Caco-2 (cell line): Measurements from ENCODE around the gene MT1E. TPM values are rescaled to one million over a fixed set of nuclear protein-coding genes. Genes with fewer than 3 reads are reported as not detected.
A peak's percentile ranks its signal among the peaks of the same experiment; 100 is the strongest.

Experiments used
- BruUV-seq: library from RNA; stranded (reverse); fragments of 400-500 nt; replicated peaks from 2 replicates; lab custom pipeline; 2021; lab: Mats Ljungman, UMichigan
- CTCF ChIA-PET: fragments of 300-600 bp; sonication (Branson Sonifier 250); formaldehyde crosslinking; loops from one replicate; lab custom pipeline; 2022; ENCODE audit warnings: antibody characterized with exemption; lab: Charles Lee
- POLR2A ChIA-PET: fragments of 300-600 bp; sonication (Branson Sonifier 250); formaldehyde crosslinking; loops from one replicate; lab custom pipeline; 2022; ENCODE audit warnings: antibody characterized with exemption; lab: Charles Lee
- DNase-seq, 2 experiments: peaks; one replicate each; pipeline versions ENCODE4 v3.0.0 to v3.0.0-alpha.2; 2020 to 2022
- H3K27me3 ChIP-seq: replicated peaks from 2 replicates; pipeline ENCODE4 v1.6.0; 2011; ENCODE audit warnings: low read length; ENCODE audit not compliant: control insufficient read depth, insufficient read depth
- H3K36me3 ChIP-seq: 2 replicates; pipeline ENCODE4 v1.5.1; 2011; ENCODE audit warnings: low read length; ENCODE audit not compliant: control insufficient read depth, insufficient read depth
- H3K4me1 ChIP-seq: fragments of 250-450 bp; sonication (Bioruptor Pico); 2 replicates; pipeline ENCODE4 v1.5.1; 2020; ENCODE audit warnings: mild to moderate bottlenecking
- H3K4me3 ChIP-seq: 2 replicates; pipeline ENCODE4 v1.5.1; 2011; ENCODE audit warnings: low read depth, mild to moderate bottlenecking, control low read depth, low read length
- H3K9me3 ChIP-seq: fragments of 250-450 bp; sonication (Bioruptor Pico); 2 replicates; pipeline ENCODE4 v1.5.1; 2020; ENCODE audit warnings: mild to moderate bottlenecking, moderate library complexity
- H3K27ac Mint-ChIP-seq: one replicate; pipeline ENCODE4 v1.8.0; 2022; ENCODE audit warnings: mixed read lengths; ENCODE audit not compliant: unreplicated experiment
- H3K27me3 Mint-ChIP-seq: one replicate; pipeline ENCODE4 v1.8.0; 2022; ENCODE audit warnings: mixed read lengths; ENCODE audit not compliant: insufficient read depth, unreplicated experiment
- H3K36me3 Mint-ChIP-seq: one replicate; pipeline ENCODE4 v1.8.0; 2022; ENCODE audit warnings: mild to moderate bottlenecking, mixed read lengths; ENCODE audit not compliant: insufficient read depth, unreplicated experiment
- H3K4me1 Mint-ChIP-seq: one replicate; pipeline ENCODE4 v1.8.0; 2022; ENCODE audit warnings: low read depth, mixed read lengths; ENCODE audit not compliant: unreplicated experiment
- H3K4me3 Mint-ChIP-seq: one replicate; pipeline ENCODE4 v1.8.0; 2022; ENCODE audit warnings: mild to moderate bottlenecking, moderate library complexity, mixed read lengths; ENCODE audit not compliant: unreplicated experiment
- H3K9me3 Mint-ChIP-seq: one replicate; pipeline ENCODE4 v1.8.0; 2022; ENCODE audit warnings: mixed read lengths; ENCODE audit not compliant: unreplicated experiment
- CTCF ChIP-seq, 2 experiments: fragments of 200-600 bp in 1 of 2; IDR thresholded peaks; 1 replicate in 1 of 2; 2 replicates in 1 of 2; pipeline versions ENCODE4 v1.5.1 to v1.8.0; 2011 to 2022; ENCODE audit warnings: antibody characterized with exemption in 1 of 2, control low read depth in 1 of 2, inconsistent platforms in 1 of 2, low read depth in 1 of 2, low read length in 1 of 2, mild to moderate bottlenecking in 1 of 2, moderate library complexity in 1 of 2; ENCODE audit not compliant: insufficient read depth in 1 of 2, severe bottlenecking in 1 of 2, unreplicated experiment in 1 of 2
- intact Hi-C: fragments of 100-400 bp; cut with micrococcal nuclease; formaldehyde crosslinking; loops from one replicate; pipeline ENCODE4 v1.10.0; 2022; ENCODE audit not compliant: unreplicated experiment
- total RNA-seq: library from RNA; stranded (reverse); gene quantifications from 2 replicates; pipeline ENCODE4 v1.2.3, GENCODE V29; 2022

Gene MT1E
- total RNA-seq, 1 experiment from 2014 or later = 2.0 TPM

- POLR2A ChIA-PET = no interaction called here
Measured at GRCh38 chr16:56610017-56610608, 15.5 kb upstream of the MT1E start.

GRCh38 chr16:56610609-56611111 is 14.9 kb upstream of the MT1E start:
- H3K27me3 ChIP-seq = no peaks in the 10 kb centered on the region; the same call in 1 of the 2 replicates
- no TSS peak for BruUV-seq
- Mint-ChIP-seq H3K4me1 (peaks cover 25% of the 10 kb centered on the region), H3K4me3 (peak overlapping the region; percentile 10), H3K36me3 (no peaks in the 10 kb centered on the region), H3K27ac (no peak overlapping the region), H3K27me3 (peaks cover 3% of the 10 kb centered on the region), H3K9me3 (no peaks in the 10 kb centered on the region)
- peaks cover 11% of the 10 kb centered on the region; the same call in 1 of the 2 replicates for H3K4me1 ChIP-seq
- intact Hi-C loops = no loop called here
- no peaks in the 10 kb centered on the region for H3K36me3 ChIP-seq
- POLR2A ChIA-PET = no interaction called here
- H3K4me3 ChIP-seq = no peak overlapping the region
- no peaks in the 10 kb centered on the region for H3K9me3 ChIP-seq
- CTCF ChIA-PET = no interaction called here
- DNase-seq = no peak
- no peak for TF ChIP-seq CTCF (IDR thresholded peaks at IDR 0.05; ENCODE audit: insufficient read depth in 1 of 2, low read depth in 1 of 2, low read length in 1 of 2, severe bottlenecking in 1 of 2, unreplicated experiment in 1 of 2)

More at GRCh38 chr16:56610017-56610608, 15.5 kb upstream of the MT1E start:
- BruUV-seq = no TSS peak
- no peak overlapping the region for H3K27ac Mint-ChIP-seq
- H3K27me3 ChIP-seq = no peaks in the 10 kb centered on the region; the same call in 1 of the 2 replicates
- no peaks in the 10 kb centered on the region for H3K9me3 Mint-ChIP-seq
- no peaks in the 10 kb centered on the region for H3K9me3 ChIP-seq
- TF ChIP-seq CTCF (IDR thresholded peaks at IDR 0.05; ENCODE audit: insufficient read depth in 1 of 2, low read depth in 1 of 2, low read length in 1 of 2, severe bottlenecking in 1 of 2, unreplicated experiment in 1 of 2) = no peak
- peak overlapping the region; percentile 74 for H3K4me3 Mint-ChIP-seq
- no peaks in the 10 kb centered on the region for H3K36me3 ChIP-seq
- peaks cover 11% of the 10 kb centered on the region; the same call in 1 of the 2 replicates for H3K4me1 ChIP-seq
- peaks cover 3% of the 10 kb centered on the region for H3K27me3 Mint-ChIP-seq
- peaks cover 25% of the 10 kb centered on the region for H3K4me1 Mint-ChIP-seq
- CTCF ChIA-PET = no interaction called here
- no peak for DNase-seq
- intact Hi-C loops = no loop called here
- no peak overlapping the region for H3K4me3 ChIP-seq
- no peaks in the 10 kb centered on the region for H3K36me3 Mint-ChIP-seq

DNA sequence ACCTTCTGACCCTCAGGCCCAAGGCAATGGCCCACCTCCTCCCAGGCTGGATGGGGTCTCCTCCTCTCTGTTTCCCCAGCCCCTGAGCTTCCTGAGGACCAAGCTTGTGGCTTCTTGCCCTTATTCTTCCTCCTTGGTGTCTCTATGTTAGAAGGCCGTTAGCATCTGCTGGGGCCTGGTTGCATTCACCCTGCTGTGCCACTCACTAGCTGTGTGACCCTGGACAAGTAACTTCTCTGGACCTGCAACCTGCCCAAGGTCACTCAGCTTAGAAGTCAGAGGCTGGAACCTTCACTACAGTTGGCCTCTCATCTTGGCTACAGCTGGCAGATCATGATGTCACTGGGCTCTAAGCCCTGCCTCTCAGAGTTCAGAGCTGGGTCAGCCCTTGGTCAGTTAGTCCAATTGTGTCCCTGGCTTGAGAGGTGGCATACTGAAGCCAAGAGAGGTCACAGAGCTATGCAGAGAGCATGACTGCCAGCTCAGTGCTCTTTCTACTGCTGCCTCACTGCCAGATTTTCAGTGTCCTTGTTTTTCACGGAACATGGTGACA is 14.2 kb upstream of the MT1E start:
- CTCF ChIA-PET = interaction anchor here (0.7 kb wide), 1 partner anchor 11 kb away, joined by 4 read pairs; no protein-coding TSS in a partner anchor
- H3K27me3 ChIP-seq = no peaks in the 10 kb centered on the region; the same call in 1 of the 2 replicates
- no peaks in the 10 kb centered on the region for H3K9me3 ChIP-seq
- intact Hi-C loops = no loop called here
- H3K4me1 Mint-ChIP-seq = peaks cover 25% of the 10 kb centered on the region
- POLR2A ChIA-PET = no interaction called here
- H3K36me3 Mint-ChIP-seq = no peaks in the 10 kb centered on the region
- no peak overlapping the region for H3K4me3 Mint-ChIP-seq
- H3K27me3 Mint-ChIP-seq = peaks cover 3% of the 10 kb centered on the region
- no peaks in the 10 kb centered on the region for H3K36me3 ChIP-seq
- DNase-seq = no peak
- no peak overlapping the region for H3K4me3 ChIP-seq
- no peak overlapping the region for H3K27ac Mint-ChIP-seq
- no peak for TF ChIP-seq CTCF (IDR thresholded peaks at IDR 0.05; ENCODE audit: insufficient read depth in 1 of 2, low read depth in 1 of 2, low read length in 1 of 2, severe bottlenecking in 1 of 2, unreplicated experiment in 1 of 2)
- H3K9me3 Mint-ChIP-seq = no peaks in the 10 kb centered on the region
- H3K4me1 ChIP-seq = peaks cover 11% of the 10 kb centered on the region; the same call in 1 of the 2 replicates
- no TSS peak for BruUV-seq
